HepG2 (cell line): Measurements from ENCODE around the gene PIK3CD. TPM values are rescaled to one million over a fixed set of nuclear protein-coding genes. Genes with fewer than 3 reads are reported as not detected.

ENCODE experiments used
- AKAP8 ChIP-seq: sonication (generic); formaldehyde crosslinking; IDR thresholded peaks from 2 replicates; pipeline ENCODE4 v1.5.1; 2020; ENCODE audit warnings: mild to moderate bottlenecking, missing genetic modification reagents
- ARID2 ChIP-seq: sonication (generic); formaldehyde crosslinking; IDR thresholded peaks from 2 replicates; pipeline ENCODE4 v1.8.1; 2022; ENCODE audit warnings: mild to moderate bottlenecking, missing genetic modification reagents, borderline replicate concordance
- EED ChIP-seq: sonication (generic); formaldehyde crosslinking; IDR thresholded peaks from 2 replicates; pipeline ENCODE4 v1.5.0; 2020; ENCODE audit warnings: mild to moderate bottlenecking, missing genetic modification reagents
- ERF ChIP-seq: IDR thresholded peaks from 2 replicates; pipeline ENCODE4 v1.6.1; 2018; ENCODE audit warnings: missing biosample characterization, missing genetic modification reagents
- HNRNPK ChIP-seq: fragments of 200-400 bp; formaldehyde crosslinking; IDR thresholded peaks from 2 replicates; pipeline ENCODE4 v1.6.1; 2018; ENCODE audit warnings: low read length, low read depth, moderate library complexity, mild to moderate bottlenecking; ENCODE audit not compliant: poor library complexity, severe bottlenecking
- NFIB ChIP-seq: sonication (generic); formaldehyde crosslinking; IDR thresholded peaks from 2 replicates; pipeline ENCODE4 v1.9.0; 2021; ENCODE audit warnings: missing genetic modification reagents, mild to moderate bottlenecking, borderline replicate concordance
- NR2C2 ChIP-seq: sonication (generic); formaldehyde crosslinking; IDR thresholded peaks from 2 replicates; pipeline ENCODE4 v1.4.0; 2020; ENCODE audit warnings: missing genetic modification reagents, mild to moderate bottlenecking, moderate library complexity, borderline replicate concordance
- RFXANK ChIP-seq: IDR thresholded peaks from 2 replicates; pipeline ENCODE4 v1.6.1; 2016
- SMAD3 ChIP-seq: sonication (generic); formaldehyde crosslinking; IDR thresholded peaks from 2 replicates; pipeline ENCODE4 v1.4.0; 2020; ENCODE audit warnings: missing genetic modification reagents
- SMARCE1 ChIP-seq: fragments of 450-650 bp; IDR thresholded peaks from 2 replicates; pipeline ENCODE4 v1.6.1; 2017; ENCODE audit warnings: borderline replicate concordance
- SRSF4 ChIP-seq: fragments of 200-400 bp; formaldehyde crosslinking; IDR thresholded peaks from one replicate; pipeline ENCODE4 v1.6.1; 2018; ENCODE audit warnings: mild to moderate bottlenecking, low read depth, low read length, moderate library complexity; ENCODE audit not compliant: poor library complexity, severe bottlenecking
- STAG1 ChIP-seq: sonication (generic); formaldehyde crosslinking; IDR thresholded peaks from 2 replicates; pipeline ENCODE4 v1.4.0; 2020; ENCODE audit warnings: missing genetic modification reagents
- ZBTB20 ChIP-seq: sonication (generic); formaldehyde crosslinking; IDR thresholded peaks from 2 replicates; pipeline ENCODE4 v1.8.1; 2023; ENCODE audit warnings: missing genetic modification reagents, low read depth, mild to moderate bottlenecking, borderline replicate concordance
- ZKSCAN5 ChIP-seq: sonication (generic); formaldehyde crosslinking; IDR thresholded peaks from 2 replicates; pipeline ENCODE4 v1.5.1; 2020; ENCODE audit warnings: mild to moderate bottlenecking, missing genetic modification reagents
- ZNF160 ChIP-seq: sonication (generic); formaldehyde crosslinking; IDR thresholded peaks from 2 replicates; pipeline ENCODE4 v1.8.0; 2022; ENCODE audit warnings: mild to moderate bottlenecking, inconsistent platforms, missing genetic modification reagents
- ZNF430 ChIP-seq: sonication (generic); formaldehyde crosslinking; IDR thresholded peaks from 2 replicates; pipeline ENCODE4 v1.9.0; 2021; ENCODE audit warnings: mild to moderate bottlenecking, missing genetic modification reagents
- ZNF629 ChIP-seq: sonication (generic); formaldehyde crosslinking; conservative IDR thresholded peaks from 2 replicates; pipeline ENCODE4 v1.5.0; 2020; ENCODE audit warnings: missing genetic modification reagents
- ZSCAN25 ChIP-seq: sonication (generic); formaldehyde crosslinking; IDR thresholded peaks from 2 replicates; pipeline ENCODE4 v1.8.0; 2022; ENCODE audit warnings: mild to moderate bottlenecking, missing genetic modification reagents
- polyA plus RNA-seq, 8 experiments: library from polyadenylated mRNA; depleted of rRNA in 3 of 8; stranded (reverse) in 7 of 8; unstranded in 1 of 8; fragments of >200 nt; fragmentation: Illumina TruSeq in 4 of 8; extraction: Trizol in 4 of 8; gene quantifications; 2 replicates each; pipeline versions ENCODE4 v1.2.1 to v1.2.3, GENCODE V29; 2011 to 2016; ENCODE audit warnings: low read depth in 4 of 8, missing spikeins in 1 of 8, mixed read lengths in 1 of 8; ENCODE audit not compliant: insufficient read depth in 1 of 8
- total RNA-seq, 5 experiments: library from RNA; depleted of rRNA; stranded (reverse); fragments of >200 nt; fragmentation: Illumina TruSeq; extraction: Trizol; gene quantifications; 2 replicates each; pipeline ENCODE4 v1.2.3, GENCODE V29; 2016; ENCODE audit warnings: low read depth in 1 of 5
- TF ChIP-seq, protein P1 (sequence below), 2 experiments: IDR thresholded peaks; 2 replicates each; pipeline ENCODE4 v1.6.1; 2011 to 2012; ENCODE audit warnings: low read length in 2 of 2, borderline replicate concordance in 1 of 2, low read depth in 1 of 2, mild to moderate bottlenecking in 1 of 2, moderate library complexity in 1 of 2
- TF ChIP-seq, protein P2 (sequence below): sonication (generic); formaldehyde crosslinking; IDR thresholded peaks from 2 replicates; pipeline ENCODE4 v1.4.0; 2020; ENCODE audit warnings: missing genetic modification reagents
- TF ChIP-seq, protein P3 (sequence below): IDR thresholded peaks from 2 replicates; pipeline ENCODE4 v1.4.0; 2020; ENCODE audit warnings: mild to moderate bottlenecking, missing genetic modification reagents

PIK3CD gene
- total and polyA plus RNA-seq, 2 of the 13 experiments (the other 11 are each of a cell fraction or from before 2014, with no cell fraction given) = 7.1 to 10.0 TPM

DNA sequence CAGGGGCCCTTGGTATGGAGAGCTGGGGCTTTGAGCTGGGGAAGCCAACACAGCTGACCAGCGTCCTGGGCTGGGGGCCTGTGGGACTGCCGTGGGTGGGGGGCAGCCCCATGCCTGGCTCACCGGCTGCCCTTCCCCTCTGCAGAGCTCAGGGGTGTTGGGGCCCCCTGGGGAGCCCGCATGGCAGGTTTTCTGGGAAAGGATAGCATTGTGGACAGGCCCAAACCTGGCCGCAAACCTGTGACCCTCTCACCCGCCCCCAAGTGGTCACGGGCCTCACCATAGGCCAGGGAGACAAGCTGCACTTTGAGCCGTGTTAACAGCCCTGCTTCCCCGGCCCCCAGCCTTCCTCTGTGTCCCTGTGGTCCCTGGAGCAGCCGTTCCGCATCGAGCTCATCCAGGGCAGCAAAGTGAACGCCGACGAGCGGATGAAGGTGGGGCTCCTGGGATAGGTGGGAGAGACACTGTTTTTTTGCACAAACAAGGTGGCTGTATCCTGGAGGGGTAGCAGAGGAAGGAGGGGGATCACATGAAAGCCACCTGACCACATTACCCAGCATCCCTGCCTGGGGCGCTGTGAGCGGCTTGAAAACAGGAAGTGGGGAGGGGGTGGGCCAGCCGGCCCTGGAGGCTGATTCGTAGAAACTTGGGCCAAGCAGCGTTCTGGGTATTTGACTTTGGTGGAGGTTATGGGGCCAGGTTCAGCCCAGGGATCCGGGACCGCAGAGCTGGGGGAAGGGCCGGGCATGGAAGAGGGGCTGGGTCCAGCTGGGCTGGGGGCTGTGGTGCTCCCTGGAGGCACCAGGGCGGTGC lies 65.9 kb downstream of the PIK3CD start (continued):
- no peak for TF ChIP-seq SRSF4
- TF ChIP-seq STAG1 (CRISPR knock-in tag) = peak; percentile 32; the same call in 1 of the 2 replicates
- TF ChIP-seq, protein P1, sequence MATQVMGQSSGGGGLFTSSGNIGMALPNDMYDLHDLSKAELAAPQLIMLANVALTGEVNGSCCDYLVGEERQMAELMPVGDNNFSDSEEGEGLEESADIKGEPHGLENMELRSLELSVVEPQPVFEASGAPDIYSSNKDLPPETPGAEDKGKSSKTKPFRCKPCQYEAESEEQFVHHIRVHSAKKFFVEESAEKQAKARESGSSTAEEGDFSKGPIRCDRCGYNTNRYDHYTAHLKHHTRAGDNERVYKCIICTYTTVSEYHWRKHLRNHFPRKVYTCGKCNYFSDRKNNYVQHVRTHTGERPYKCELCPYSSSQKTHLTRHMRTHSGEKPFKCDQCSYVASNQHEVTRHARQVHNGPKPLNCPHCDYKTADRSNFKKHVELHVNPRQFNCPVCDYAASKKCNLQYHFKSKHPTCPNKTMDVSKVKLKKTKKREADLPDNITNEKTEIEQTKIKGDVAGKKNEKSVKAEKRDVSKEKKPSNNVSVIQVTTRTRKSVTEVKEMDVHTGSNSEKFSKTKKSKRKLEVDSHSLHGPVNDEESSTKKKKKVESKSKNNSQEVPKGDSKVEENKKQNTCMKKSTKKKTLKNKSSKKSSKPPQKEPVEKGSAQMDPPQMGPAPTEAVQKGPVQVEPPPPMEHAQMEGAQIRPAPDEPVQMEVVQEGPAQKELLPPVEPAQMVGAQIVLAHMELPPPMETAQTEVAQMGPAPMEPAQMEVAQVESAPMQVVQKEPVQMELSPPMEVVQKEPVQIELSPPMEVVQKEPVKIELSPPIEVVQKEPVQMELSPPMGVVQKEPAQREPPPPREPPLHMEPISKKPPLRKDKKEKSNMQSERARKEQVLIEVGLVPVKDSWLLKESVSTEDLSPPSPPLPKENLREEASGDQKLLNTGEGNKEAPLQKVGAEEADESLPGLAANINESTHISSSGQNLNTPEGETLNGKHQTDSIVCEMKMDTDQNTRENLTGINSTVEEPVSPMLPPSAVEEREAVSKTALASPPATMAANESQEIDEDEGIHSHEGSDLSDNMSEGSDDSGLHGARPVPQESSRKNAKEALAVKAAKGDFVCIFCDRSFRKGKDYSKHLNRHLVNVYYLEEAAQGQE (IDR thresholded peaks at IDR 0.05; ENCODE audit: borderline replicate concordance in 1 of 2, low read depth in 1 of 2, low read length in 2 of 2) = no peak
- TF ChIP-seq NR2C2 = peak; percentile 82
- no peak; the same call in 1 of the 2 replicates for TF ChIP-seq ZBTB20 (CRISPR knock-in tag)
- TF ChIP-seq ZNF430 (CRISPR knock-in tag) = 0 out of 2 replicates have a peak, but pooled peaks have one; percentile 46
- 0 out of 2 replicates have a peak, but pooled peaks have one; percentile 68 for TF ChIP-seq RFXANK (CRISPR knock-in tag)
- TF ChIP-seq ZKSCAN5 = no peak
- peak; percentile 34; the same call in 1 of the 2 replicates for TF ChIP-seq ZNF160 (CRISPR knock-in tag)
- 0 out of 2 replicates have a peak, but pooled peaks have one; percentile 76 for TF ChIP-seq EED (CRISPR knock-in tag)
- 0 out of 2 replicates have a peak, but pooled peaks have one; percentile 14 for TF ChIP-seq ZNF629 (CRISPR knock-in tag)
- no peak for TF ChIP-seq ARID2 (CRISPR knock-in tag)
- TF ChIP-seq SMAD3 (CRISPR knock-in tag) = 0 out of 2 replicates have a peak, but pooled peaks have one; percentile 22
- TF ChIP-seq ZSCAN25 = peak; percentile 80
- TF ChIP-seq, protein P2, sequence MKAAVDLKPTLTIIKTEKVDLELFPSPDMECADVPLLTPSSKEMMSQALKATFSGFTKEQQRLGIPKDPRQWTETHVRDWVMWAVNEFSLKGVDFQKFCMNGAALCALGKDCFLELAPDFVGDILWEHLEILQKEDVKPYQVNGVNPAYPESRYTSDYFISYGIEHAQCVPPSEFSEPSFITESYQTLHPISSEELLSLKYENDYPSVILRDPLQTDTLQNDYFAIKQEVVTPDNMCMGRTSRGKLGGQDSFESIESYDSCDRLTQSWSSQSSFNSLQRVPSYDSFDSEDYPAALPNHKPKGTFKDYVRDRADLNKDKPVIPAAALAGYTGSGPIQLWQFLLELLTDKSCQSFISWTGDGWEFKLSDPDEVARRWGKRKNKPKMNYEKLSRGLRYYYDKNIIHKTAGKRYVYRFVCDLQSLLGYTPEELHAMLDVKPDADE = no peak
- TF ChIP-seq, protein P3, sequence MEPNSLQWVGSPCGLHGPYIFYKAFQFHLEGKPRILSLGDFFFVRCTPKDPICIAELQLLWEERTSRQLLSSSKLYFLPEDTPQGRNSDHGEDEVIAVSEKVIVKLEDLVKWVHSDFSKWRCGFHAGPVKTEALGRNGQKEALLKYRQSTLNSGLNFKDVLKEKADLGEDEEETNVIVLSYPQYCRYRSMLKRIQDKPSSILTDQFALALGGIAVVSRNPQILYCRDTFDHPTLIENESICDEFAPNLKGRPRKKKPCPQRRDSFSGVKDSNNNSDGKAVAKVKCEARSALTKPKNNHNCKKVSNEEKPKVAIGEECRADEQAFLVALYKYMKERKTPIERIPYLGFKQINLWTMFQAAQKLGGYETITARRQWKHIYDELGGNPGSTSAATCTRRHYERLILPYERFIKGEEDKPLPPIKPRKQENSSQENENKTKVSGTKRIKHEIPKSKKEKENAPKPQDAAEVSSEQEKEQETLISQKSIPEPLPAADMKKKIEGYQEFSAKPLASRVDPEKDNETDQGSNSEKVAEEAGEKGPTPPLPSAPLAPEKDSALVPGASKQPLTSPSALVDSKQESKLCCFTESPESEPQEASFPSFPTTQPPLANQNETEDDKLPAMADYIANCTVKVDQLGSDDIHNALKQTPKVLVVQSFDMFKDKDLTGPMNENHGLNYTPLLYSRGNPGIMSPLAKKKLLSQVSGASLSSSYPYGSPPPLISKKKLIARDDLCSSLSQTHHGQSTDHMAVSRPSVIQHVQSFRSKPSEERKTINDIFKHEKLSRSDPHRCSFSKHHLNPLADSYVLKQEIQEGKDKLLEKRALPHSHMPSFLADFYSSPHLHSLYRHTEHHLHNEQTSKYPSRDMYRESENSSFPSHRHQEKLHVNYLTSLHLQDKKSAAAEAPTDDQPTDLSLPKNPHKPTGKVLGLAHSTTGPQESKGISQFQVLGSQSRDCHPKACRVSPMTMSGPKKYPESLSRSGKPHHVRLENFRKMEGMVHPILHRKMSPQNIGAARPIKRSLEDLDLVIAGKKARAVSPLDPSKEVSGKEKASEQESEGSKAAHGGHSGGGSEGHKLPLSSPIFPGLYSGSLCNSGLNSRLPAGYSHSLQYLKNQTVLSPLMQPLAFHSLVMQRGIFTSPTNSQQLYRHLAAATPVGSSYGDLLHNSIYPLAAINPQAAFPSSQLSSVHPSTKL = peak; percentile 63
- TF ChIP-seq ERF (CRISPR knock-in tag) = peak; percentile 82
- TF ChIP-seq SMARCE1 = no peak
- TF ChIP-seq AKAP8 = no peak; the same call in 1 of the 2 replicates
- peak; percentile 15 for TF ChIP-seq HNRNPK
- TF ChIP-seq NFIB (CRISPR knock-in tag) = no peak
